CMK (cell line): ENCODE data around the gene PM20D2.

Experiments
- DNase-seq: peaks from one replicate; pipeline ENCODE4 v3.0.0-alpha.2; 2010; ENCODE audit warnings: low read depth

The PM20D2 gene

GRCh38 chr6:89145956-89146717, at the start of gene PM20D2:
PM20D2 (plus strand) TSS chr6:89146055; CDS start chr6:89146145, 90 bp downstream.
- no peak for DNase-seq

- DNase-seq = no peak
These were observed 47.4 kb upstream of the PM20D2 start for GRCh38 chr6:89098461-89098860.

- no peak for DNase-seq
These were observed 45.7 kb upstream of the PM20D2 start for GRCh38 chr6:89100114-89100513.

- no peak for DNase-seq
These were observed 35.6 kb upstream of the PM20D2 start for GRCh38 chr6:89110284-89110683.

GRCh38 chr6:89111933-89112332, 33.9 kb upstream of the PM20D2 start:
- no peak for DNase-seq

- DNase-seq = no peak
These were observed 29.2 kb upstream of the PM20D2 start for GRCh38 chr6:89116702-89117101.

- no peak for DNase-seq
These were observed 28.4 kb upstream of the PM20D2 start, which contains the start of gene SRSF12 for GRCh38 chr6:89117211-89118108. SRSF12 (minus strand) TSS chr6:89118071; CDS start chr6:89117887, 184 bp downstream.

- DNase-seq = no peak
These were observed 26.9 kb upstream of the PM20D2 start for GRCh38 chr6:89118931-89119330.

GRCh38 chr6:89120371-89120770, 25.5 kb upstream of the PM20D2 start:
- DNase-seq = no peak

- no peak for DNase-seq
These were observed 23.9 kb upstream of the PM20D2 start for GRCh38 chr6:89121934-89122333.

- no peak for DNase-seq
These were observed 23.2 kb upstream of the PM20D2 start for GRCh38 chr6:89122625-89123024.

- DNase-seq = peak; percentile 65
These were observed 17.6 kb upstream of the PM20D2 start for GRCh38 chr6:89128256-89128671.

- DNase-seq = no peak
These were observed 14.3 kb upstream of the PM20D2 start for GRCh38 chr6:89131599-89131998.

- no peak for DNase-seq
These were observed 13.8 kb upstream of the PM20D2 start for GRCh38 chr6:89132057-89132456.

- DNase-seq = no peak
These were observed 11.9 kb upstream of the PM20D2 start for GRCh38 chr6:89133981-89134380.

- no peak for DNase-seq
These were observed 11.1 kb upstream of the PM20D2 start for GRCh38 chr6:89134723-89135122.

- DNase-seq = no peak
These were observed 7.7 kb upstream of the PM20D2 start for GRCh38 chr6:89138173-89138572.

- DNase-seq = no peak
These were observed 6.1 kb upstream of the PM20D2 start for GRCh38 chr6:89139509-89140346.

- DNase-seq = no peak
These were observed 5.3 kb upstream of the PM20D2 start for GRCh38 chr6:89140347-89141156.

- DNase-seq = no peak
These were observed 1.4 kb upstream of the PM20D2 start for GRCh38 chr6:89144354-89144906.
